Fibroblast of skin of back (primary cell): Measurements from ENCODE around the gene CLTCL1.
"Not testable (repeated sequence)": the region's sequence is repeated elsewhere in the genome, so short reads cannot be mapped to it uniquely, and the experiment has no call there.

ENCODE experiments used
- DNase-seq: peaks from one replicate; pipeline ENCODE4 v3.0.0-alpha.2; 2013

Gene CLTCL1

DNA sequence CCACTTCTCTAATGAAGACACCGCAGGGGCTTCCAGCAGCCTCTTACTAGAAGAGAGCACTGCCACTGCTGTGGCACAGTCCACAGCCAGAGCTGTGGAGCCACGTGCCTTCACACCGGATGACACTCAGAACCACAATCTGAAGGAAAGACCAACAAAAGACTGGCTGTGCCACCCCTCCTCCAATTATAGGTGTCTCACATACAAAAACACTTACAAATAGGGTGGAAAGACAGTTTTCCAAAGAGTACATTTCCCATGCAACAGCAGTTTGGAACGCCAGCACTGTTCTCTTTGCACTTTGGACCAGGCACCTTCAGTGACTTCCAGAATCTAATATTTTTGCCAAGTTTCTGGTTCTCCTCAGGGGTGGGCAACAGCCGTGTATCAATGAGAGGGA is 74.9 kb downstream of the CLTCL1 start:
- DNase-seq: no peak

DNA sequence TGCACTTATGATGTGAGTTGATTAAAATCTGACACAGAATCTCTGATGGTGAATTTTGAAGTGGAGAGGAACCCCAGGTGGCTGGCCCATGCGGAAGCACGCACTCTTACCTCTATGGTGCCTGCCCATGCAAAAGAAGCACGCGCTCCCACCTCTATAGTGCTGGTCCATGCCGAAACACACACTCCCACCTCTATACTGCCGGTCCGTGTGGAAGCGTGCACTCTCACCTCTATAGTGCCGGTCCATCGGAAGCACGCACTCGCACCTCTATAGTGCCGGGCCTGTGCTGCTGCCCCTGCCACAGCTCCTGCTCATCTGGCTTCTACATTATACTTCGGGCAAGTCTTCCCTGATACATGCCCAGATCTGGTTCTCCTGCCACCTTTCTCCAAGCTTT is 76.2 kb downstream of the CLTCL1 start:
- no peak for DNase-seq

DNA sequence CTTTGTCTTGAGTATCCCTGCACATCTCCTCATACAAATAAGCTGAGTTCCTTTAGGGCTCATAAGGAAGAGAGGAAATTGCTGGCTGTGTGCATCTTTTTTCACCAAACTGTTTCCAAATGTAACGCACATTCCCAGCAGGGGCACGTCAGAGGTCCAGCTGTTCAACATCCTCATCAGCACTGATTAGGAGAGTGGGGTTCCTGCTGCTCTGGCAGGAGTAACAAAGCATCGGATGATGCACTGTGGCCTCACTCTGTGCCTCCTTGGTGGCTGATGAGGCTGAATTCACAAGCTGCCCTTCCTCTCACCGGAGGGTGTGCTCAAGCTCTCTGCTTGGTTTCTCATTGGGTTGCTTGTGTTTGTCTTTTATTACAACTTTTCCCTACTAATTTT is 77.4 kb downstream of the CLTCL1 start:
- no peak for DNase-seq

DNA sequence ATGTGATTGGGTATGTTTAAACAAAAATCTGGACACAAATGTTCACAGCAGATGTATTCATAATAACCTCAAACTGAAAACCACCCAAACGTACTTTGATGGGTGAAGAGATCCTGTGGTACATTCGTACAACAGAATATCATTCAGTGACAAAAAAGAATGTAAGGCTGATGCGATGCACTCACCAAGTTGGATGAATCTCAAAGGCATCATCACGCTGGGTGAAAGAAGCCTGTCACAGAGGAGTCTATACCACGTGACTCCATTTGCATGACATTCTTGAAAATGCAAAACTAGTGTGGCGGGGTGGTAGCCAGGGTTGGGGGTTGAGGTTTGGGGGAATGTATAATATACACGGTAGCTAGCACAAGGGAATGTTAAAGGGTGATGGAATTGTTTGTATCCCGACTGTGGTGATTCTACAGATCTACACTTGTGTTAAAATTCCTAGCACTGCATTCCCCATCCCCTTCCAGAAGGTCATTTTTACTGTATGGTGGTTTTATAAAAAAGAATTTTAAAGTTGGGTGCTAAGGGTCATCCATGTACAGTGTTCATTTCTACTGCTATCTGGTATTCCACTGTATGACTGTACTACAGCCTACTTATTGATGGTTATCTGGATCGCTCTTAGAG is 78.0 kb downstream of the CLTCL1 start:
- DNase-seq: no peak

DNA sequence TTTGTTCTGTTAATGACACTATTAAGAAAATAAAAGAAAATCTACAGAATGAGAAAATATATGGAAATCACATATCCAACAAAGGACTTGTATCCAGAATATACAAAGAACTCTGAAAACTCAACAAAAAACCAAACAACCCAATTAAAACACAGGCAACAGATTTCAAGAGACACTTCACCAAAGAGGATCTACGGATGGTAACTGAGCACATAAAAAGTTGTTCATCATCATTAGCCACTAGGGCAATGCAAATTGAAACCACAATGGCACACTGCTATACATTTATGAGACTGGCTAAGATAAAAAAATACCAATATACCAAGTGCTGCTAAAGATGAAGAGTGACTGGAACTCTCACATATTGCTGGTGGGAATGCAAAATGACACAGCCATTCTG is 78.5 kb downstream of the CLTCL1 start:
- DNase-seq: no peak

DNA sequence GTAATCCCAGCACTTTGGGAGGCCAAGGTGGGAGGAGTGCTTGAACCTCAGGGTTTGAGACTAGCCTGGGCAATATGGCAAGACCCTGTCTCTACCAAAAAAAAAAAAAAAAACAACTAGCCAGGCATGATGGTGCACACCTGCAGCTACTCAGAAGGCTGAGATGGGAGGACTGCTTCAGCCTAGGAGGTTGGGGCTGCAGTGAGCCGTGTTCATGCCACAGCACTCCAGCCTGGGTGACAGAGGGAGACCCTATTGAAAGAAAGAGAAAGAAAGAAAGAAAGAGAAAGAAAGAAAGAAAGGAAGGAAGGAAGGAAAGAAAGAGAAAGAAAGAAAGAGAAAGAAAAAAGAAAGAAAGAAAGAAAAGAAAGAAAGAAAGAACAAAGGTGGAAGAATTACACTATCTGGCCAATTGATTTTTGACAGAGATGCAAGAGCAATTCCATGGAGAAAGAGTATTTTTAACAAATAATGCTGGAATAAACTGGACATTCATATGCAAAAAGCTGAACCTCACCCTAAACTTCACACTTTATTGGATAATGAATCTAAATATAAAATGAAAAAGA is 79.1 kb downstream of the CLTCL1 start:
- DNase-seq: no peak

DNA sequence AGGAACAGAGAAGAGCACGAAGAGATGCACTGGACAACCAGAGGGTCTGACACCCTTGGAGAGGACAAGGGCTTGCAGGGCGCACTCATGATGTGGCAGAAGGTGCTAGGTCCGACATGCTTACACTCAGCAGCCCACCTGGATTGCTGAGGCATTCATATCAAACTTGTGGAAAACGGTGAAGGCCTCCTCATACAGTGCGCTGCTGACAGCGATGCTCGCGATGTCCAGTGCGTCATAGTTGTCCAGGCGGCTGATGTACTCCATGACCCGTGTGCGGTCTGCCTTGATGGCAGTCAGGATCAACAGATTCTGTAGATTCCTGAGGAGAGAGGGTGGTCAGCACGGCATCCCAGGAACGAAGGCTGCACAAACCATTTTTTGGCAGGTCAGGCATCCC is 81.3 kb downstream of the CLTCL1 start:
- DNase-seq: no peak

DNA sequence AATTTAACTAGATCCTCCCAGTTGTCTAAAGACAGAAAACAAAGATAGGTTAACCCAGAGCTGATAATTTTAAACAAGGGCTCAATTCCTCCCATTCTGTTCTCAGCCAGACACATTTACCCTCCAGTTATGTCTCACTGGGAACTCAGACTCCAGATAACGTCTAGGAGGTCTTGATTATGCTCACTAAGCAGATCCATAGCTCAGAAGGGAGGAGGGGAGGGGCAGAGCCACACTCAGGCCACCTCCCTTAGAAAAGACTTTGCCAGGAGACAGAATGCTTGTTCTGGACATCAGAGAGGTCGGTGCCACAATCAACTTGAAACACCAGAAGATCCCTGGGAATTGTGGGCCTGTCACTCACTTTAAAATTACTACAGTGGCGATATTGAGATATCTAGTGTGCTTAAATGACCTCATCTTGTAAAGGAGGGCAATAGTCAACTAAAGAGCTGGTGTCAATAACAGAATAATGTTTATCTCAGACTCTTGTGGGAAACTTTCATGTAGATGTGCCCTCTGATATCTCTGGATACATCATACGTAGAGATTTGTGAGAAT is 83.2 kb downstream of the CLTCL1 start:
- DNase-seq: no peak

DNA sequence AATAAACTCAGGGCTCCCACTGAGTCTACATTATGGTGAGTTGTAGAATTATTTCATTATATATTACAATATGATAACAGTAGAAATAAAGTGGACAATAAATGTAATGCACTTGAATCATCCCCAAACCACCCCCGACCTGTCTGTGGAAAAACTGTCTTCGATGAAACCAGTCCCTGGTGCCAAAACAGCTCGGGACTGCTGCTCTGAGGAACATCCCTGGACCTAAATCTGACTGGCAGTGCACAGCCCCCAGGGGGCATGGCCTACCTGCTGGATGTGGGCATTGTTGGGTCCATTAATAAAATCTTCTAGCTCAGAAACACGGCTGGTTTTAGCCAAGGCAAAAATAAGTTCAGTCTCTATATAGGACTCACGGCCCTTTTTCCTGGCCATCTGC is 83.6 kb downstream of the CLTCL1 start:
- DNase-seq: no peak

DNA sequence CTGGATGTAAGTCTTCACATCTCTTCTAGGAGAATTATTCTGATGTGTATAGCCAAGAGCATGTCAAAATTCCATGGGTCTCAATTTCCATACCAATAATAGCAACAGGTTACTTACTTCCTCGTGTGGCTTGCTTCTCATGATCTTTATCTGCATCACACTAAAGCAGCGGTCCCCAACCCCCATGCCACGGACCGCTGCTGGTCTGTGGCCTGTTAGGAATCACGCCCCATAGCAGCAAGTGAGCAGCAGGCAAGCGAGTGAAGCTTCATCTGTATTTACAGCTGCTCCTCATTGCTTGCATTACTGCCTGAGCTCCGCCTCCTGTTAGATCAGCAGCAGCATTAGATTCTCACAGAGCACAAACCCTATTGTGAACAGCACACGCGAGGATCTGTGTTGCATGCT is 84.1 kb downstream of the CLTCL1 start:
- no peak for DNase-seq

DNA sequence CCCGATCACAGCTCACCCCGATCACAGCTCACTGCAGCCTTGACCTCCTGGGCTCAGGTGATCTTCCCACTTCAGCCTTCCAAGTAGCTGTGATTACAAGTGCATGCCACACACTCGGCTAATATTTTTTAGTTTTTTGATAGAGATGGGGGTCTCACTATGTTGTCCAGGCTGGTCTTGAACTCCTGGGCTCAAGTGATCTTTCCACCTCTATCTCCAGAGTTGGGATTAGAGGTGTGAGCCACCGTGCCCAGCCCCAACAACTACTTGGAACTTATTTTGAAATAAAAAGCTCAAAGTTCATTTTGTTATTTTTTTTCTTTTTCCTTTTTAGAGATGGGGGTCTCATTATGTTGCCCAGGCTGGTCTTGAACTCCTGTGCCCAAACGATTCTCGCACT is 85.2 kb downstream of the CLTCL1 start:
- DNase-seq: no peak

DNA sequence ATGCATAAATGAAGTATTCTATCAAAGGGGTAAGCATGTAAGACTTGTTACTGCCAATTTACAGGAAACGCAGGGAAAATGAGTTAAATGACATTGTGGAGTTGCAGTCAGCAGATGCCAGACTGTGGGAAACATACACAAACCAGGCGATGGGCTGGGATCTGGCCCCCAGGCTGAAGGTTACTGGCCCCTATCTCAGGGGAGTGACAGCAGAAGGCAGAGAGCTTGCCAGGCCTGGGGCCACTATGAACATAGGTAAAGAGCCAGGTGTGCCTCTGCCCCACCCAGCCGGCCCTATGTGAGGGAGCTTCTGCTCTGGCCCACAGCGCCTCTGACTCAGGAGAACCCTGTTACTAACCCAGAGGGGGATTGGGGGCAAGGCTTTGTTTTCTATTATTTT is 86.9 kb downstream of the CLTCL1 start:
- DNase-seq: no peak

DNA sequence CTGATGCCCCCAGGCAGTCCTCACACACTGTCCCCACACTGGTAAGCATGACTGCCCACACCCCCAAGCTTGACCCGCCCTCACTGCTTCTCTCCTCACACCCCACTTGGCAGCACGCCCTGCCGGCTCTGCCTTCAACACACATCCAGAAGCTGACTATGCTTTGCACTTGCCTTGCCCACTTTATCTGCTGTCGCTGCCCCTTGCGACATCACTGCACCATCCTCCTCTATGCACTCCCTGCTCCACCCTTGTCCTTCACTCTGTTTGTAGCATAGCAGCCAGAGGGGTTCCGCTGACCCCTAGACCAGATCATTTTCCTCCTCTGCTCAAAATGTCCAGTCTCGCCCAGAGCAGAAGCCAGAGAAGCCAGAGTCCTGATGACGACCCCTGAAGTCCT is 87.7 kb downstream of the CLTCL1 start:
- DNase-seq: no peak

DNA sequence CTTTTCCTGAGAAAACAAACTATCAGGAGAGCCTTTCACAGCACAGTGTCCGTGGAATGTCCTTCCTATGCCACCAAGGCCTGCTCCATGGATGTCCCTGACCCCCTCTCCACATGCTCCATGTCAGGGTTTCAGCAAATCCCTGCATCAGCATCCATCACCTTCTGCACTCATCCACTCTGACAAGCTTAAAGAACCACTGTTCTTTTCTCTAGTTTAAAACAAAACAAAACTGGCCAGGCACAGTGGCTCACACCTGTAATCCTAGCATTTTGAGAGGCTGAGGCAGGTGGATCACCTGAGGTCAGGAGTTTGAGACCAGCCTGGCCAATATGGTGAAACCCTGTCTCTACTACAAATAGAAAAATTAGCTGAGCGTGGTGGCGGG is 88.7 kb downstream of the CLTCL1 start:
- DNase-seq: not testable (repeated sequence)

DNA sequence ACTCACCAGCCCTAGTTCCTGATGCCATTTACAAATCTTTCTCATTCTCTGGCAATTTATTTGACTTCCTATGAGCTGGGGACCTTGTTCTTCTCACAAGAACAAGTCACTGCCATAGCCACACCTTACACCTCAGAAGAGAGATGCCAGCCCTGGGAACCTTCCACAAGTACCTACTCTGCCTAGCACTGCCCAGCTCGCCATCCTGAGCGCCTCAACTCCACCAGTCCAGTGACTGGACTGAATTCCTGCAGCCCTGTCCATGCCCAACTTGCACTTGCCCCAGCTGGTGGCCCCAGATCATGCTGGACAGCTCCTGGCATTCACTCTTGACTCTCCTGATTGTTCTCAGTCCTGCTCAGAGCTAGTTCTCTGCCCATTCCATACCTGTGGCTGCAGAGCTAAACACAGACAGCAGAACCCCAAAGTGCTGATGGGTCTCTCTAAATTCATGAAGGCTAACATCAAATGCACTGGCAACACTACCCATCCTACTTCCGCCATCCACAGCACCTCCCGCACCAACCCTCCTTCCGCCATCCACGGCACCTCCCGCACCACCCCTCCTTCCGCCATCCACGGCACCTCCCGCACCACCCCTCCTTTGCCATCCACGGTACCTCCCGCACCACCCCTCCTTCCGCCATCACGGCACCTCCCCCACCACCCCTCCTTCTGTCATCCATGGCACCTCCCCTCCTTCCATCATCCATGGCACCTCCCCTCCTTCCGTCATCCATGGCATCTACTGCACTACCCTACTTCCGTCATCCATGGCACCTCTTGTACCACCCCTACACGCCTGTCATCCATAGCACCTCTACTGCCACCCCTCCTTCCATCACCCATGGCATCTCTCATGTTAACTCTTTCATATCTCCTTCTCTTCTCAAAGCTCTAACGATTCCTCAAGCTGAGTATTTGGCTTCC is 89.4 kb downstream of the CLTCL1 start:
- no peak for DNase-seq

DNA sequence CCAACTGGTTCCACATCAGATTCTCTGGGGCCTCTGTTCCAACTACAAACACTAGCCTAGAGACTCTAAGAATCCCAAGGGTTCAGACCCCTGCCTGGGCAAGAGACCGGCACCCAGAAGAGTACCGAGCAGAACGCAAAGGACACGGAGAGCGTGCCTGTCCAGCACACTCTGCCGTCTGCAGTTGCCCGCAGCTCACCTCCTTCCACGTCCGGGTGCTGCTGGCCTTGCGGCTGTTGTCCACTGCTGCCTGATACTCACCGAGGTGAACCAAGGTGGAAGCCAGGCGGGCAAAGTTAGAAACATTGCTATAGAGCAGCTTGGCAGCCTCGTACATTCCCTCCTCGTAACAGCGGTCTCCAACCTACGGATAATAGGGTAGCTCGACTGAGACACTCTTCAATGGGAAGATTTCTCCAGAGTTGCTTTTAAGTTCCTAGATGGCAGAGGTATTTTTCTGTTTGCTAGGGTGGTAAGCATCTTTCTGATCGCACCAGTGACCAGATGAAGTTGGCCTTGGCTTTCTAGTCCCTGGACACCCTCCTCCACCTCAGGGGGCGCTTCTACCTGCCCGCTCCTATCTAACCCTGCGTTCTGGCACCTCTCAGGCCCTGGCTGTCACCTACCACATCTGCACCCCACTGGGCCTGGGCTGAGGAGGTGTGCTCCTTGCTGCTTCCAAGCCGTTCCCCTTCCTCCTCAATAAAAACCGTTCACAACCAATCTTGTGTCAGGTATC is 90.2 kb downstream of the CLTCL1 start:
- no peak for DNase-seq

DNA sequence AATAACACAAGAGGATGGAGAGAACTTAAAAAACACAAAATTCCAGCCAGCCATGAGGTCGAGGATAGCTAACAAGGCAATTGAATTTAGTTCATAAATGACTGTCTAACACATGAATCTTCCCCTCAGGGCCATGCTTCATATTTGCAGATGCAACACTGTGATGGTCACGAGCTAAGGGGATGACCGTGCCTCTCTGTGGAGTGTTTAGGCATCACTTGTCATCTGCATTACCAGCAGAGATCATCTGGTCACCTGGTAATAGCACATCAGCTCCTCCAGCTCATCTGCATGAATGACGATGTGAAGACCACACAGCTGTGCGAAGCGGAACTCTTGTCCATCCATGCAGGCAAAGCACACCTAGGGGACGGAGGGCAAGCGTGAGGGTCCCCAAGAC is 92.0 kb downstream of the CLTCL1 start:
- no peak for DNase-seq

DNA sequence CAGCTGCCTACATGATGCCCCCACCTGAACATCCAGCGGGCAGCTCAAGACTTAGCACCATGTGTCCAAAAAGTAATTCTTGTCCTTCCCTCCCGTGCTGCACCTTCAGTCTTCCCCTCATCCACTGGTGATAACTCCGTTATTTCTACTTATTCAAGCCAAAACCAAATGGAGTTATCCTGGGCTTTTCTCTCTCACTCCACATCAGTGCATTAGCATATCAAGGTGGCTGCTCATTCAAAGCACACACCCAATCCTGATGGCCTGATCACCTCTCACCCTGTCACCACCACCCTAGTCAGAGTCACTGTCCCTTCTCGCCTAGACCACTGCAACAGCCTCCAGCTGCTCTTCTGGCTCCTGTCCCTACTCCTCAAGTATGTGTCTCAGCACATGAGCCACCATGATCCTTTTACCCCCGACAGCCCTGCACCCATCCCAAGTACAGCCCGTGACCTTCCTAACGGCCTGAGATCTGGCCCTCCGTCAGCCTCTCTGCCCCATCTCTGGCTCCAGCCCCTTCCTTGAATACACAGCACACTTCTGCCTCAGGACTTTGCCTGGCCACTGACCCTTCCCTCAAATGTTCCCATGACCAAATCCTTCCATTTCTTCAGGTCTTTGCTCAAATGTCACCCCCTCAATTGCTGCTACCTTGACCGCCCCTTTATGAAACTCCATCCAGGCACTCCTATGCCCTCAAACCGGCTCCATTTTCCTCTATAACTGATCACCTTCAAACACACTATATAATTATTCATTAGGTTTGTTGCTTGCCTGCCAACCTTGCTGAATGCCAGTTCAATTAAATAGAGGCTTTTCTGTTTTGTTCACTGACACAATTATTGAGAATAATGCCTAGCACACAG is 93.3 kb downstream of the CLTCL1 start:
- DNase-seq: no peak

DNA sequence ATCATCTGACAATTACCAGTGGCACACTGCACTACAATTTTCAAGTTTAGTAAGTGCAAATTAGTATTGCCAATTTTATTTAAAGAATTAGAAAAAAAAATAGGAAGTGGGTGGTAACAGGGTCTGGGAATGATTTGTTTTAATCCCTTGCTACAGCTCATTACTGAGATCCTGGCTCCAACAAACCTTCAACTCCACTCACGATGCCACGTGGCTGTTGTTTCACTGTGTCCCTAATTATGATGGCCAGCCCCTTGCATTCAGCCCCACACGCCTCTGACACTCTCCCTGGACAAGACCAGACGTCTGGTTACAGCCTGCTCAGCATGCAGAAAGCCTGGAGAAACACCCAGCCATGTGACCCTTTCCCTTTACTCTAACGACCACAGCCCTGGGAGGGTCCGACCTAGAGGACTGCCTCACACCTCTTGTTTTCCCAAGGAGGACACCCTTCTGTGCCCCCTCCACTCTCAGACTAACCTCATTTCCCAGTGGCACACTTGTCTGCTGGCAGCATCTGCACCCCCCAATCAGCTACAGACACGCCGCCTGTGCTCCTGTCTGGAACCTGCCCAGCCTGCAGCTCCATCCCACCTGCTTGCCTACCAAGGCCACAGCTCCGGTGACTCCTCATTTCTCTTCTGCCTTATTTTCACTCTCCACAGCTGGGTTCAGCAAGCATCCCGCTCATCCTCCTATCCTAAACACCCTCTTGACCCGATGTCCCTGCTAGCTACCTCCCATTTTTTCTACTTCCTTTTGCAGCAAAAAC is 94.5 kb downstream of the CLTCL1 start:
- DNase-seq: no peak

DNA sequence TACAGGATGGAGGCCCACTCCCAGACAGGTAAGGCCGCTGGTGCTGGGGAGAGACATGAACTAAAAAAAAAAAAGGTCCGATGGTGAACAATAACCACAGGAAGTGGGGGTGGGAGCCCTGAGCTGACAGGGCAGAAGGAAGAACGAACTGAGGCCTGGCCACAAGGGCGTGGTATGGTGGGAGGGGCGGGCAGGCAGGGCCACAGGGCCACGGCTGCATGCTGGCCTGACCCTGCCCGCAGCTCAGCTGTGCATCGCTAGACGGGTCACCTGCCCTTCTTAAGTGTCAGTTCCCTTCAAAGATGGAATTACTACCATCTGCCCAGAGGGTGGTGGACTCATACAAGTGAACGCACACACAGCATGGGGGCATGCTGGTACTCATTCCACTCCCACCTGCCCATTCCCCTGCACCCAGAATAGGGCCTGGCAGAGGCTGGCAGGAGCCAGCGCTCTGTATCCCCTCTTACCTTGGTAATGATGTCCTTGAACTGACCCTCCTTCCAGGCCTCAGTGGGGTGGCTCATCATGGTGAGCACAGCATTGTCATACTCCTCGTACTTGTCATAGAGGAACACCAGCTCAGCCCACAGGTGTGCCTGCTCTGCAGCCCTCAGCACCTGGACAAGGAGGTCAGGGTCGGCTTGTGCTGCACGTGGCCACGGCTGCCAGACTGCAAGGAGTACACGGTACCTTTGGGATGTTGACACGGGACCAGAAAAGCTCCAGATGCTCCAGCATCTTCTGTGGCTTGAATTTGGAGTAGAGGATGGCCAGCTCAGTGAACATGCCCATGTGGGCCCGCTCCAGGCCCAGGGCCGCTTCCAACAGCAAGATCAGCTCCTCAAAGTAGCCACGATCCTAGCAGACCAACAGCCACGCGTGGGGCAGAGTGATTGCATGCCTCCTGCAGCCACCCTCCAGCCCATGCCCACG is 95.5 kb downstream of the CLTCL1 start:
- no peak for DNase-seq
